GM21717 (cell line): Measurements from ENCODE around the gene KIRREL3.

Experiments used
- ATAC-seq: cut with Tn5 transposase; IDR thresholded peaks from one replicate; pipeline ENCODE4 v1.9.1; 2021; ENCODE audit warnings: mild to moderate bottlenecking, moderate library complexity; ENCODE audit not compliant: unreplicated experiment

KIRREL3 gene

DNA sequence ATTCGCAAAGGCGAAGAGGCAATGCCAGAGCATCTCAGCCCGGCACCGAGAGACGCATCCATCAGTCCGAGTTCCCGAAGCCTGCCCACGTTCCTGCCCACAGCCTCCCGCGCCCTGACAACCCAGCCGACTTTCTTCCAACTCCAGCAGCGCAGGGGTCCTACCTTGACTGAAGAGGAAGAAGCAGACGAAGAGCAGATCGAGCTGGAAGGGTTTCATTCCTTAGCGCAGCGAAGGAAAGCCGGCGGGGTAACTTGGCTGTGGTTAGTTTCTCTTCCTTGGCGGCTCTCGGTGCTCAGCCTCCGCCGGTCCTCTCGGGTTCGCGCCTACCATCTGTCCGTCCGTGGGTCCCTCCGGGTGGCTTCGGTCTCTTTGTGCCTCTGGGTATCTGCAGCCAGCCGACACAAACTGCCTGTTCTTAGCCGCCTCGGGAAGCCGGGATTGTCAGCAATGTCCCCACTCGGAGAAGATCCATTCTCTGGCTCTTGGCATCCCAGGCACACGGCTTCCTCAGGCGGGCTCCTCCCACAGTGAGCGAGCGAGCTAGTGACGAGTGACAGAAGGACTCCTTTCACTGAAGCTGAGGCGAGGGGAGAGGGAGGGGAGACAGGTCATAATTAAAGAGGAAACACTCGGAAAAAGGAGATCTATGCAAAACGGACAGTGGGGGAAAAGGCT, at the start of gene KIRREL3:
TSS of gene KIRREL3 (minus strand) at position 480 of the 678 bp plus-strand sequence.
- no peak for ATAC-seq

GRCh38 chr11:127050186-127050585, 49.6 kb upstream of the KIRREL3 start:
- ATAC-seq, result no peak

GRCh38 chr11:127049486-127049885, 48.9 kb upstream of the KIRREL3 start:
- ATAC-seq, result no peak

DNA sequence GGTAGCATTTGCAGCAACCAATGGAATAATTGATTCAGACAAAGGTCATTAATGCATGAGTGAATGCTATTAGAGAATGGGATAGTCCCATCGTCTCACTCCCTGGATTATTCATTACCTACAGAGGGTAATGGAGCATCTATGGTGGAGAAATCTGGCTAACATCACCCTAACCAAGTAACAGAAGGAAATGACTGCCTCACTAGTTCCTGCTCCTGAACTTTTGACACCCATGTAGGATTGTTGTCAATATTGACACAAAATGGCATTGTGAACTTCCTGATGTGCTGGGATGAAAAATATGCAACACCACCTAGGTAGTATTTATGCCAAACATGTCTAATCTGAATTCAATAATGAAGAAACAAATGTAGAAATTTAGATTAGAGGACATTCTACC, 44.0 kb upstream of the KIRREL3 start:
- no peak for ATAC-seq

GRCh38 chr11:127042445-127042844, 41.9 kb upstream of the KIRREL3 start:
- no peak for ATAC-seq

GRCh38 chr11:127039591-127039990, 39.0 kb upstream of the KIRREL3 start:
- ATAC-seq, result no peak

DNA sequence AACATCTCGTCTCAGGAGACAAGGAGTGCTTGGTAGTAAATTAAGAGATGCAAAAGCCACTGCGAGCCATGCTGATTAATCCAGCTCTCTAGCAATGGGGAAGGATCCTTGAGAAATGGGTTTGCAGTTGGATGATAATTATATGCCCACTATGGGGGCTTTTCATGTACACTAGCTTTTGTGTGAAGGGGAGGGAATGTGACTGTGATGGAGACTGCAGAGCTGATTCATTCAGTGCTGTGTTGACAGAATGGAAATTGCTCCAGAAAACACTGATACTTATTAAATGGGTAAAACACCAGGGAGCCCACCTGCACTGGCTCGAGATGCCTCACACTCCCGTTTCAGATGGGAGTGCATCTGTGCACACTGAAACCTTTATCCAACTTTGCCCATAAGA, 37.0 kb upstream of the KIRREL3 start:
- no peak for ATAC-seq

- ATAC-seq, result no peak
These were observed 36.4 kb upstream of the KIRREL3 start for GRCh38 chr11:127037001-127037400.

- ATAC-seq, result no peak
These were observed 35.3 kb upstream of the KIRREL3 start for GRCh38 chr11:127035824-127036223.

DNA sequence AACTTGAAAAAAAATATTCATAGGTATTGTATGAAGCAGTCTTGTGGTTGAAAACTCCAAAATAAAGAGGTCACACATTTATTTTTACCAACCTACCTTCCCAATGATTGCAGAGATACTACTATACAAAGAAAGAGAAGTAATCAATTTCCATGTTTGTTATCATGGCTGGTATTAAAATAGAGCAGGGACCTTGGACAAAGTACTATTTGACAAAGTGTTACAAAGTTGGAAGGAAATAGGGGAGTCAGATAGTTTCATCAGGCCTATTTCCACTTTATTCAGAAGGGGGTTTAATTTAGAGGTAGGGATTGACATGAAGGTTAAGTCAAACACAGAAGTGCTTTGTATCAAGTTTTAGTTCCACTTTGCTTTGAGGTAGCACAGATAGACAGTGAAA, 34.4 kb upstream of the KIRREL3 start:
- no peak for ATAC-seq

DNA sequence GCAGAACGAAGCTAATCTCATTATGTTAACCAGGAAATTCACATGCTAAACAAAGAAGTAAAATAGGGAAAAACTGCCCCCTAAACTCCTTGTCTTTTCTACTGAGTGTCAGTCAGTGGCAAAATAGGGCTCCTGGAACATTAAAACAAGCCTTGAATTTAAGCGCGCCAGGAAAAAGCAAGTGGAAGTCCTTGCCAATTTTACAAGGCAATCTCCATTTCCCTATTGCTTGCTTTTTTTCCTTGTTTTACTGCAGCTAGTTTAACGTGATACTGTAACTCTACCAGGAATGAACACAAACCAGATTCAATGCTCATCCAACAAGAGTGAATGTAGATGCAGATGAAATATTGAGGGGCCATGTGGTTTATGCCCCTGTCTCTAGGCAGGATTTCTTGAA, 28.1 kb upstream of the KIRREL3 start:
- no peak for ATAC-seq

DNA sequence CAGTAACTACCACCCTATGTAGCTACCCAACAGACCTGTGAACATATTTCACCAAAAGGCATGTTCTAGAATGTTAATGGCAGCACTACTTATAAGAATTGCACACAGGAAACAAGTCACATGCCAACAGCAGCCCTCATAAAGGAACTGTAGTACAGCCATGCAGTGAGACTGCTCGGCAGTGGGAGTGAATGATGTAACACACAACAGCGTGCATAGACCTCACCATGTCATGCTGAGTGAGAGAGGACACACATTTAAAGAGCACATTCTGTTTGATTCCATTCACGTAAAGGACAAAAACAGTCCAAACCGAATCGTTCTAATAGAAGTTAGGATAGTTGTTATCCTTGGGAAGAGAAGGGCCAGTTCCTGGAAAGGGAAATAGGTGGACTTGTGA, 27.2 kb upstream of the KIRREL3 start:
- no peak for ATAC-seq

DNA sequence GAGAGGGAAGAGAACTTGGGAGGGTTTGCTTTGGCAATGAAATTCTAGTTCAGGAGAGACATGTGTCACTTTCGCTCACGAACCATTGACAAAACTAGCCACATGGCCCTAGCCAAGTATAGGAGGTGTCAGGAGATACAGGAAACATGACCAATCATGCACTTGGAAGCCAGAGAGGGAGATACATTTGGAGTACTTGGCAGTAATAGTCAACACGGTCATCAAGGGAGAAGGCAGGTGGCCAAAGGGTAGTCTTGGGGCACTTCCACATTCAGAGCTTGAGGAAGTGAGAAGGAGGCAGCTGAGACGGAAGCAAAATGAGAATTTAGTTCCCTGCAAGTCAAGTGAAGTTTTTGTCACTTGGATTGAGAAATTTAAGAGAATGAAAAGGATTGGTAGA, 26.4 kb upstream of the KIRREL3 start:
- no peak for ATAC-seq

- no peak for ATAC-seq
These were observed 23.4 kb upstream of the KIRREL3 start for GRCh38 chr11:127023991-127024390.

DNA sequence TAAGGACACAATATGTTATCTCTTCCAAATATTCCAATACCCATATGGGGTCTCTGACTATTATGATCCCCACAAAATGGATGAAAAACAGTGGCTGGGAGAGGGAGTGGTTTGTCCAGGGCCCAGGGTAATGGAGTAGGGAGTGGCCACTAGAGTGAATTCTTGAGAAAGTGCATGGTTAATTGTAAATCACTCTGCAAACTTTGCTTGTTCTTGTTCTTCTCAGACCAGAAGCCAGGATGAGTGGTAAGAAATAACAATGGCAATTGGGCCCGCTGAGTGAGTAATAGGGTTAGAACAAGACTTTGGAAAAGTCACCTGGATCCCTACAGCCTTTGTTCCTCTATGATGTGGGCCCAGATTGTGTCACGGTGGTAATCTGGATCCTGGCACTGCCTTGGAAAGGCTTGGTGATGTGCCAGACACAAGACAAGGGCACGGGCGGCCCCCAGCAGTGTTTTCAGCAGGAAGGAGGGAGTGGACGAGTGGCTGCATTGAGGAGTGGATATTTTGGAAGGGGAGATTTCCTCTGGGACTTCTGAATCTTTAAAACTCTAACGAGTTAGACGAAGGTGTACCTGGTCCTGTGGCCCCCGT, 18.2 kb upstream of the KIRREL3 start:
- ATAC-seq, result no peak

- ATAC-seq, result no peak
These were observed 16.9 kb upstream of the KIRREL3 start for GRCh38 chr11:127017482-127017881.

DNA sequence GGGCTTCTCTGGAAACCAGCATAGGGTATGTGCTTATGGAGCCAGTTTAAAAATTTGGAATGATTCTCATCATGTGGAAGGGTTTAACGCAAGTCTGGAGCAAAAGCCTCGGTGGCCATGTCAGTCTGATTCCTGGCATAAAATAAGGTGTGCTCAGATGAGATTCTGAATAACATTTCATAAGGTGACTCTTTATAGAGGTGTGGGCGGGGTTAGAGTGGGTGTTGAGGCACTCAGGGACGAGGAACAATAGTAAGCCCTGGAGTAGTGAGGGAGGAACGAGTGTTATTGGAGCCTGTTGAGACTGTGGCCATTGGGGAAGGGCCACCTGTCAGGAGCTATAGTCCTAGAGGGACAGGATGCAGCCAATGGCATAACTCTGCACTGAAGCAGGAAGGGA, 13.0 kb upstream of the KIRREL3 start:
- ATAC-seq, result no peak

GRCh38 chr11:127006311-127006710, 5.7 kb upstream of the KIRREL3 start:
- ATAC-seq, result no peak

GRCh38 chr11:127003260-127003981, 2.9 kb upstream of the KIRREL3 start:
- ATAC-seq, result no peak

DNA sequence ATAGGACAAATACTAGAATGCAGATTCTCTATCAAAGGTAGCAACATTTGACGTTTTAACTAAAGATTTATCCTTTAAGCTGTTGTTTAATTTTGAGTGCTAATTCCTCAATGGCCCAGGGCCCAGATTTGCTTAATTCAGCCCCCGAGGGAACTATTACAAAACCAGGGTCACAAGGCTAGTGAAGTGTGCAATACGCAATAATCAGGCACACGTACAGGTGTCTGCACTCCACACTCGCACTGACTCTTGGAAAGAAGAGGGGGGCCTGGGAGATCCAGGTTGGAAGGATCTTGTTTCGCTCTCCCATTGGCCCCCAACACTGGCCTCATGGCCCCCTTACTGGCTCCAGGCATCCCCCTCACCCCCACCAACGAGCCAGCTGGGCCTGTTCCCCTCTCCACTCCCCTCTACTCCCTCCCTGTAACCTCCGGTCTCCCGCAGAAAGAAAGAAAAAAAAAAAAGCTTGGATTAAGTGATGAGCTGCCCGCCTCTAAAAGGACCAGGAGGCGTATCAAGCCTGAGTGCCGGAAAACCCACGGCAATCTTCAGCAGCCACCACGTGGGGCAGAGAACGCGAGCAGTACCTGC, 2.2 kb upstream of the KIRREL3 start:
- no peak for ATAC-seq

DNA sequence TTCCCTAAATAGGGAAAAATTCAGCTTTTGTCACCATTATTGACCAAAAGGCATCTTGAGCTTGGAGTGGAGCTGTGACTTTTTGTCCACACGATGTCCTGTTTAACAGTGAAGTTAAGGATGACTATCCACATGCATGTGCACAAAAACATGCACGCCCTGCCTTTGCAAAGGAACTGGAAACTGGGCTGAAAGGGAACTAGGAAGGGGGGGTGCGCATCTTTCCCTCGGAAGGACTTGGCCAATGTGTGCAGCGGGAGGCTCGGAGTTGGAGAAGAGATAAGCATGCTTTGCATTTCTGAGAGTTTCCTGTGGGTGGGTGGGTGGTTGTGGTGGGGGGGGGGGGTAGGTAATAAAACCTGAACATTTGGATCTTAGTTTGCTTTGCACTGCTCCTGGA, 411 bp upstream of the KIRREL3 start:
- no peak for ATAC-seq

DNA sequence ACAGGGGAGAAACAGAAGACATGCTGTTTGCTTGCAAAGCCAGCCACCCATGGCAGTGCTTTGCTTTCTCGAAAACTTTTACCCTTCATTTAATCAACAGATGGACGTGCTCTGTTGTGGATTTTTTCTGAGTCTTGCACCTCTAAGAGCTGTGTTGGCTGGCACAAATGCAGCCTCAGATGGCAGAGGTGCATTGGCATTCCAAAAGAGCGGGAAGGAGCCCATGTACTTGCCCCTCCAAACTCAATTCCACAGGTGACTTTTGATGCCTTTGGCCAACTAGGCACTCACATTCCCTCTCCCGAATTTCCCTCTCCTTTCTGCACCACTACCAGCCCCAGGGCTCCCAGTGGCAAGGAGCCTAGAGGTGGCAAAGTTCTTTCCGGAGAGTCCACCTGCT, 1.2 kb downstream of the KIRREL3 start:
- no peak for ATAC-seq
